Peyer's patch (tissue), 4 donors: ENCODE data around the gene CNPY1. TPM values are rescaled to one million over a fixed set of nuclear protein-coding genes. Genes with fewer than 3 reads are reported as not detected.
A peak's percentile ranks its signal among the peaks of the same experiment; 100 is the strongest.

Experiments
- DNase-seq, 3 donors: peaks; one replicate each; pipeline ENCODE4 v3.0.0-alpha.2; 2017 to 2019
- H3K27ac ChIP-seq, 4 donors: fragments of 200-600 bp; sonication (generic); one replicate each; pipeline ENCODE4 v1.5.1; 2016 to 2019
- H3K27me3 ChIP-seq, 2 donors: fragments of 200-600 bp; sonication (generic); one replicate each; pipeline ENCODE4 v1.5.1; 2019
- H3K36me3 ChIP-seq, 3 donors: fragments of 200-600 bp; sonication (generic); one replicate each; pipeline ENCODE4 v1.5.1; 2016 to 2019
- H3K4me1 ChIP-seq, 4 donors: fragments of 200-600 bp; sonication (generic); one replicate each; pipeline ENCODE4 v1.5.1; 2016 to 2019
- H3K4me3 ChIP-seq, 4 donors: fragments of 200-600 bp; sonication (generic); 1 replicate in 3 of 4; 2 replicates in 1 of 4; pipeline ENCODE4 v1.5.1; 2016 to 2019; ENCODE audit warnings: mild to moderate bottlenecking in 1 of 4
- H3K9me3 ChIP-seq, 4 donors: fragments of 200-600 bp; sonication (generic); one replicate each; pipeline ENCODE4 v1.5.1; 2016 to 2019; ENCODE audit warnings: mild to moderate bottlenecking in 1 of 4
- CTCF ChIP-seq, 6 experiments: fragments of 450-650 bp in 4 of 6; fragments of 200-600 bp in 2 of 6; sonication (generic) in 1 of 6; IDR thresholded peaks; one replicate each; pipeline ENCODE4 v1.5.1; 2017 to 2019; ENCODE audit warnings: antibody characterized with exemption in 6 of 6, mild to moderate bottlenecking in 3 of 6, moderate library complexity in 1 of 6
- POLR2A ChIP-seq, 2 donors: fragments of 450-650 bp; IDR thresholded peaks; one replicate each; pipeline ENCODE4 v1.5.1; 2017; ENCODE audit warnings: antibody characterized with exemption in 2 of 2, mild to moderate bottlenecking in 2 of 2, moderate library complexity in 2 of 2
- total RNA-seq, 4 donors: library from RNA; depleted of rRNA; stranded (reverse); fragments of >200 nt; gene quantifications; one replicate each; pipeline ENCODE4 v1.1.0, GENCODE V29; 2016

CNPY1 gene
- total RNA-seq, 4 donors from 2014 or later = 0.40 TPM; not detected in 3

GRCh38 chr7:155513543-155514285 lies 32.6 kb downstream of the CNPY1 start:
- H3K27me3 ChIP-seq = peaks cover 0 to 18% of the 10 kb centered on the region in 2 donors
- DNase-seq = no peak

GRCh38 chr7:155512246-155512887 lies 34.0 kb downstream of the CNPY1 start:
- no peak overlapping the region for H3K27ac ChIP-seq
- H3K4me1 ChIP-seq = peaks cover 0 to 8% (median 0%) of the 10 kb centered on the region in 4 donors
- no peak overlapping the region for H3K4me3 ChIP-seq
- DNase-seq = no peak
- H3K36me3 ChIP-seq = no peaks in the 10 kb centered on the region
- no peak for TF ChIP-seq POLR2A (IDR thresholded peaks at IDR 0.05)
- TF ChIP-seq CTCF (IDR thresholded peaks at IDR 0.05) = no peak
- H3K9me3 ChIP-seq = no peaks in the 10 kb centered on the region
- peaks cover 0 to 26% of the 10 kb centered on the region in 2 donors for H3K27me3 ChIP-seq

More at GRCh38 chr7:155513543-155514285, 32.6 kb downstream of the CNPY1 start:
- Histone ChIP-seq H3K4me3 (no peak overlapping the region), H3K4me1 (peaks cover 0 to 8% (median 0%) of the 10 kb centered on the region in 4 donors), H3K36me3 (no peaks in the 10 kb centered on the region), H3K9me3 (no peaks in the 10 kb centered on the region), H3K27ac (no peak overlapping the region)
- TF ChIP-seq CTCF (IDR thresholded peaks at IDR 0.05) (no peak), POLR2A (IDR thresholded peaks at IDR 0.05) (no peak)

- H3K27ac ChIP-seq = no peak overlapping the region
- H3K4me3 ChIP-seq = no peak overlapping the region
- TF ChIP-seq CTCF (IDR thresholded peaks at IDR 0.05) (no peak), POLR2A (IDR thresholded peaks at IDR 0.05) (no peak)
- no peak for DNase-seq
- peaks cover 0 to 26% of the 10 kb centered on the region in 2 donors for H3K27me3 ChIP-seq
- peaks cover 0 to 8% (median 0%) of the 10 kb centered on the region in 4 donors for H3K4me1 ChIP-seq
- no peaks in the 10 kb centered on the region for H3K9me3 ChIP-seq
- H3K36me3 ChIP-seq = no peaks in the 10 kb centered on the region
Measured at GRCh38 chr7:155511702-155511996, 34.7 kb downstream of the CNPY1 start.

DNA sequence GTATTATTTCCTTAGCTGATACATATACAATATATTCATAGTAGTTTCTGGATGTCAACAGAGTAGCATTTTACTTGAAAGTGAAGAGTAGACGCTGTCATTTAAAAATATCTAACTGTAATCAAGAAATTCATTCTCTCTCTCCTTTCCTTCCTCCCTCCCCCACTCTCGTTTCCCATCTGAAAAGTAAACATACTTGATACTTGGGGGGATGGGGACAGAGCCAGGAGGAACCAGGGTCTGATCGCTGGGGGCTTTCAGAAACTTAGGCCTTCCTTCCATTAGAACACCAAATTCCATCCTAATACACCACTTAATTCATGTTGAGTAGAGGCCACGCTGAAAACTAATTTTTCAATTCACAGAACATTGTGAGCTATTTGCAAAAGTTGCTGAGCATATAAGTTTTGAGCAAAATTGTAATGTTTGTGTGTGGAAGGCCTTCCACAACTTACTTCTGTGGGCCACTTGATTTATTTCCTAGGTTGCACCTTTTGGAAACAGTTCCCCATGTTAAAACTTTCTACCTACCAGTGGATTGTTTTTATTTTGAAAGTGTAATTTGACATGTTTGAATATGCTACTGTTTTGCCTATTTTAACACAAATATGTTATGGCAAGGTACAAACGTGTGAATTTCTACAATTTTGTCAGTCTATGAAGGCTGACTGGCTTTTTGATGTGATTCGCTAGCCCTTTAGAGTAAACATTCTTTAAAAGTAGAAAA lies 35.2 kb downstream of the CNPY1 start:
- Histone ChIP-seq H3K36me3 (no peaks in the 10 kb centered on the region), H3K27me3 (peaks cover 0 to 26% of the 10 kb centered on the region in 2 donors), H3K4me1 (peaks cover 0 to 8% (median 0%) of the 10 kb centered on the region in 4 donors), H3K27ac (no peak overlapping the region), H3K4me3 (no peak overlapping the region), H3K9me3 (no peaks in the 10 kb centered on the region)
- no peak for DNase-seq
- TF ChIP-seq CTCF (IDR thresholded peaks at IDR 0.05) = no peak
- no peak for TF ChIP-seq POLR2A (IDR thresholded peaks at IDR 0.05)

GRCh38 chr7:155509725-155510551 lies 36.4 kb downstream of the CNPY1 start:
- no peaks in the 10 kb centered on the region for H3K9me3 ChIP-seq
- peak overlapping the region in 3 of 4 donors; percentile 4 to 19 (median 7) for H3K4me3 ChIP-seq
- peaks cover 0 to 37% of the 10 kb centered on the region in 2 donors for H3K27me3 ChIP-seq
- H3K4me1 ChIP-seq = peaks cover 0 to 8% (median 0%) of the 10 kb centered on the region in 4 donors
- TF ChIP-seq CTCF (IDR thresholded peaks at IDR 0.05) = no peak
- no peak for TF ChIP-seq POLR2A (IDR thresholded peaks at IDR 0.05)
- no peak for DNase-seq
- no peaks in the 10 kb centered on the region for H3K36me3 ChIP-seq
- no peak overlapping the region for H3K27ac ChIP-seq
